ENCODE results near the gene PIM1. TPM values are rescaled to one million over a fixed set of nuclear protein-coding genes. Genes with fewer than 3 reads are reported as not detected.

The PIM1 gene
- total and polyA plus RNA-seq, 9 of the 15 experiments (the other 6 are each of a cell fraction or from before 2014, with no cell fraction given), result 19.0 to 789 (median 212) TPM

GRCh38 chr6:37173493-37174195, 3.7 kb downstream of the PIM1 start (continued):
- TF ChIP-seq SMC3 (conservative IDR thresholded peaks at IDR 0.05; ENCODE audit: insufficient read depth, low read depth, low read length), result no peak
- 0 out of 2 replicates have a peak, but pooled peaks have one; percentile 80 for TF ChIP-seq RFX7 (CRISPR knock-in tag; IDR thresholded peaks at IDR 0.05)
- no peak for TF ChIP-seq ZNF212 (CRISPR knock-in tag; IDR thresholded peaks at IDR 0.05)
- TF ChIP-seq RBFOX2 (IDR thresholded peaks at IDR 0.05; ENCODE audit: low read depth, low read length), result peak; percentile 82

DNA sequence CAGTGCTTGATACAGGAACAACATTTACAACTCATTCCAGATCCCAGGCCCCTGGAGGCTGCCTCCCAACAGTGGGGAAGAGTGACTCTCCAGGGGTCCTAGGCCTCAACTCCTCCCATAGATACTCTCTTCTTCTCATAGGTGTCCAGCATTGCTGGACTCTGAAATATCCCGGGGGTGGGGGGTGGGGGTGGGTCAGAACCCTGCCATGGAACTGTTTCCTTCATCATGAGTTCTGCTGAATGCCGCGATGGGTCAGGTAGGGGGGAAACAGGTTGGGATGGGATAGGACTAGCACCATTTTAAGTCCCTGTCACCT, 4.2 kb downstream of the PIM1 start:
- peak overlapping the region; percentile 97 for H3K4me3 ChIP-seq
- ATAC-seq (no peak), DNase-seq (ENCODE audit: extremely low read depth in 1 of 4, low spot score in 3 of 4) (peak in 1 of 4 experiments; percentile 63), FAIRE-seq (no peak)
- H3K9me3 ChIP-seq (replicated peaks; ENCODE audit: control insufficient read depth, insufficient read depth, low read depth, low read length), result no peaks in the 10 kb centered on the region; the same call in 1 of the 2 replicates
- no peak overlapping the region for H2AFZ ChIP-seq (ENCODE audit: low read depth, low read length)
- intact Hi-C loops (cut with micrococcal nuclease), result loop anchor here (5.0 kb wide), 2 partner anchors 72 to 83 kb away; partner anchors contain the start of genes TBC1D22B and TMEM217
- peak overlapping the region; percentile 87 to 98 for H3K9ac ChIP-seq (ENCODE audit: insufficient read depth in 1 of 2, low read depth in 2 of 2, low read length in 2 of 2)
- H3K9me1 ChIP-seq (ENCODE audit: control insufficient read depth, insufficient read depth, low read length), result no peaks in the 10 kb centered on the region
- CTCF ChIA-PET (ENCODE audit: low intra/inter-chr PET ratio), result interaction anchor here (1.7 to 5.6 kb wide), 3 partner anchors 36 to 154 kb away, joined by 6 to 77 read pairs (median 77); no protein-coding TSS in a partner anchor
- peaks cover 81% of the 10 kb centered on the region for H3K79me2 ChIP-seq (ENCODE audit: control insufficient read depth, insufficient read depth, low read length)
- peaks cover 30 to 35% of the 10 kb centered on the region in 2 experiments for H3K4me1 ChIP-seq (replicated peaks in 1 of 2; ENCODE audit: control insufficient read depth in 2 of 2, insufficient read depth in 2 of 2, low read length in 2 of 2)
- POLR2A ChIA-PET, result interaction anchor here (0.5 to 9.3 kb wide), 13 partner anchors 9 to 563 kb away, joined by 3 to 128 read pairs (median 5); no protein-coding TSS in a partner anchor
- peaks cover 69% of the 10 kb centered on the region for H3K36me3 ChIP-seq (ENCODE audit: control insufficient read depth, insufficient read depth, low read length)
- peaks cover 22% of the 10 kb centered on the region; the same call in 1 of the 2 replicates for H4K20me1 ChIP-seq (replicated peaks; ENCODE audit: control insufficient read depth, insufficient read depth, low read length)
- no TSS peak for BruUV-seq (replicated peaks)
- WGBS (ENCODE audit: insufficient coverage, low coverage, missing lambda C conversion rate), result 6% methylated on average over 3 of the region's 3 CpGs
- peak overlapping the region; percentile 82 for H3K27ac ChIP-seq (ENCODE audit: extremely low read depth, low read depth, low read length)
- no peaks in the 10 kb centered on the region for H3K27me3 ChIP-seq (ENCODE audit: control insufficient read depth in 2 of 2, insufficient read depth in 2 of 2, low read length in 2 of 2)
- in situ Hi-C loops (cut with MboI), result loop anchor here (5.0 to 10.0 kb wide), 3 partner anchors 33 to 149 kb away; no protein-coding TSS in a partner anchor
- H3K4me2 ChIP-seq (ENCODE audit: insufficient read depth, low read length), result peak overlapping the region; percentile 87
- TF ChIP-seq KDM5B (IDR thresholded peaks at IDR 0.05; ENCODE audit: insufficient replicate concordance, low read depth, low read length) (no peak), ELF4 (CRISPR knock-in tag; IDR thresholded peaks at IDR 0.05) (0 out of 2 replicates have a peak, but pooled peaks have one; percentile 11), ZNF263 (CRISPR knock-in tag; IDR thresholded peaks at IDR 0.05; ENCODE audit: borderline replicate concordance) (0 out of 2 replicates have a peak, but pooled peaks have one; percentile 33), TEAD1 (CRISPR knock-in tag; IDR thresholded peaks at IDR 0.05) (0 out of 4 replicates have a peak, but pooled peaks of 1 of the 2 experiments have one; percentile 37), NFXL1 (CRISPR knock-in tag; IDR thresholded peaks at IDR 0.05) (no peak), ZFX (CRISPR knock-in tag; IDR thresholded peaks at IDR 0.05) (peak; percentile 29; the same call in 1 of the 2 replicates), ZNF395 (CRISPR knock-in tag; IDR thresholded peaks at IDR 0.05) (no peak), ZNF589 (CRISPR knock-in tag; IDR thresholded peaks at IDR 0.05; ENCODE audit: low read depth) (peak; percentile 18; the same call in 1 of the 2 replicates)
- TF ChIP-seq, protein P1, sequence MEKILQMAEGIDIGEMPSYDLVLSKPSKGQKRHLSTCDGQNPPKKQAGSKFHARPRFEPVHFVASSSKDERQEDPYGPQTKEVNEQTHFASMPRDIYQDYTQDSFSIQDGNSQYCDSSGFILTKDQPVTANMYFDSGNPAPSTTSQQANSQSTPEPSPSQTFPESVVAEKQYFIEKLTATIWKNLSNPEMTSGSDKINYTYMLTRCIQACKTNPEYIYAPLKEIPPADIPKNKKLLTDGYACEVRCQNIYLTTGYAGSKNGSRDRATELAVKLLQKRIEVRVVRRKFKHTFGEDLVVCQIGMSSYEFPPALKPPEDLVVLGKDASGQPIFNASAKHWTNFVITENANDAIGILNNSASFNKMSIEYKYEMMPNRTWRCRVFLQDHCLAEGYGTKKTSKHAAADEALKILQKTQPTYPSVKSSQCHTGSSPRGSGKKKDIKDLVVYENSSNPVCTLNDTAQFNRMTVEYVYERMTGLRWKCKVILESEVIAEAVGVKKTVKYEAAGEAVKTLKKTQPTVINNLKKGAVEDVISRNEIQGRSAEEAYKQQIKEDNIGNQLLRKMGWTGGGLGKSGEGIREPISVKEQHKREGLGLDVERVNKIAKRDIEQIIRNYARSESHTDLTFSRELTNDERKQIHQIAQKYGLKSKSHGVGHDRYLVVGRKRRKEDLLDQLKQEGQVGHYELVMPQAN (IDR thresholded peaks at IDR 0.05; ENCODE audit: borderline replicate concordance), result no peak
- TF ChIP-seq, protein P2, sequence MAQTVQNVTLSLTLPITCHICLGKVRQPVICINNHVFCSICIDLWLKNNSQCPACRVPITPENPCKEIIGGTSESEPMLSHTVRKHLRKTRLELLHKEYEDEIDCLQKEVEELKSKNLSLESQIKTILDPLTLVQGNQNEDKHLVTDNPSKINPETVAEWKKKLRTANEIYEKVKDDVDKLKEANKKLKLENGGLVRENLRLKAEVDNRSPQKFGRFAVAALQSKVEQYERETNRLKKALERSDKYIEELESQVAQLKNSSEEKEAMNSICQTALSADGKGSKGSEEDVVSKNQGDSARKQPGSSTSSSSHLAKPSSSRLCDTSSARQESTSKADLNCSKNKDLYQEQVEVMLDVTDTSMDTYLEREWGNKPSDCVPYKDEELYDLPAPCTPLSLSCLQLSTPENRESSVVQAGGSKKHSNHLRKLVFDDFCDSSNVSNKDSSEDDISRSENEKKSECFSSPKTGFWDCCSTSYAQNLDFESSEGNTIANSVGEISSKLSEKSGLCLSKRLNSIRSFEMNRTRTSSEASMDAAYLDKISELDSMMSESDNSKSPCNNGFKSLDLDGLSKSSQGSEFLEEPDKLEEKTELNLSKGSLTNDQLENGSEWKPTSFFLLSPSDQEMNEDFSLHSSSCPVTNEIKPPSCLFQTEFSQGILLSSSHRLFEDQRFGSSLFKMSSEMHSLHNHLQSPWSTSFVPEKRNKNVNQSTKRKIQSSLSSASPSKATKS (CRISPR knock-in tag; IDR thresholded peaks at IDR 0.05), result no peak
